Motor neuron (in vitro differentiated cells): Measurements from ENCODE around the gene SLC38A10. TPM values are rescaled to one million over a fixed set of nuclear protein-coding genes. Genes with fewer than 3 reads are reported as not detected.
A peak's percentile ranks its signal among the peaks of the same experiment; 100 is the strongest.

Source experiments
- ATAC-seq, 8 experiments: fragments of 200-7000 bp; cut with Tn5 transposase; replicated peaks in 6 of 8; 2 replicates each; pipeline ENCODE4 v1.8.0; 2021; ENCODE audit warnings: mild to moderate bottlenecking in 8 of 8, moderate library complexity in 8 of 8
- H3K27ac ChIP-seq, 2 donors: fragments of 250-450 bp; sonication (Bioruptor Pico); 2 replicates each; pipeline ENCODE4 v1.9.0; 2021; ENCODE audit warnings: antibody characterized with exemption in 2 of 2, mild to moderate bottlenecking in 2 of 2, moderate library complexity in 1 of 2
- H3K4me1 ChIP-seq, 2 donors: fragments of 250-450 bp; sonication (Bioruptor Pico); replicated peaks in 1 of 2; 2 replicates each; pipeline ENCODE4 v1.6.1; 2021; ENCODE audit warnings: antibody characterized with exemption in 2 of 2, mild to moderate bottlenecking in 2 of 2, moderate library complexity in 1 of 2
- H3K4me3 ChIP-seq, 5 donors: fragments of 250-450 bp; sonication (Bioruptor Pico); 2 replicates each; pipeline ENCODE4 v1.9.0; 2021; ENCODE audit warnings: antibody characterized with exemption in 5 of 5, mild to moderate bottlenecking in 5 of 5, moderate library complexity in 4 of 5
- WGBS, 10 experiments: fragments of 450-650 bp; shearing (Covaris generic); methylation state at CpG; one replicate each; pipeline ENCODE4 v1.0.0; 2022; 5-methylcytosine and 5-hydroxymethylcytosine counted together
- in situ Hi-C, 9 experiments: fragments of 400-800 bp; cut with MboI; loops; one replicate each; pipeline ENCODE4 v1.15.0; 2021; ENCODE audit warnings: low sequenced_read_pairs in 9 of 9, low pct_unique_long_range_greater_than_20kb in 2 of 9; ENCODE audit not compliant: unreplicated experiment in 9 of 9
- total RNA-seq, 8 experiments: library from RNA; unstranded; fragments of 300-600 nt; gene quantifications; 2 replicates each; pipeline versions ENCODE4 v1.2.3 to v1.2.4, GENCODE V29; 2022

The SLC38A10 gene
- total RNA-seq, 8 experiments from 2014 or later, result 29.0 to 57.1 (median 49.1) TPM

- 91 to 100% (median 92%) methylated on average over 3 to 9 of the region's 12 CpGs; no CpG with 5 or more reads in 4 of the 10 experiments for WGBS, 10 experiments
- H3K4me3 ChIP-seq, result no peak overlapping the region
- H3K4me1 ChIP-seq, result peaks cover 4 to 5% of the 10 kb centered on the region in 2 donors
- ATAC-seq, result no peak
- no peak overlapping the region for H3K27ac ChIP-seq
- in situ Hi-C loops, result loop anchor here in 3 of 9 experiments (25.0 kb wide), 2 partner anchors 215 to 240 kb away; partner anchors contain the start of gene ACTG1 (in 1 of the 3)
Measured at GRCh38 chr17:81272616-81273015, 22.5 kb downstream of the SLC38A10 start.

GRCh38 chr17:81271226-81271625, 23.9 kb downstream of the SLC38A10 start:
- Histone ChIP-seq H3K4me3 (no peak overlapping the region), H3K4me1 (peaks cover 8 to 12% of the 10 kb centered on the region in 2 donors), H3K27ac (no peak overlapping the region)
- in situ Hi-C loops, result loop anchor here in 3 of 9 experiments (25.0 kb wide), 2 partner anchors 216 to 241 kb away; partner anchors contain the start of gene ACTG1 (in 1 of the 3)
- peak in 2 of 8 experiments; percentile 49 to 58 for ATAC-seq
- WGBS, 10 experiments, result 40 to 100% (median 88%) methylated on average over 1 to 8 of the region's 12 CpGs; no CpG with 5 or more reads in 2 of the 10 experiments

GRCh38 chr17:81270279-81270678, 24.8 kb downstream of the SLC38A10 start:
- 80 to 100% (median 93%) methylated on average over 2 to 4 of the region's 18 CpGs; no CpG with 5 or more reads in 7 of the 10 experiments for WGBS, 10 experiments
- Histone ChIP-seq H3K27ac (no peak overlapping the region), H3K4me1 (peaks cover 8 to 12% of the 10 kb centered on the region in 2 donors), H3K4me3 (no peak overlapping the region)
- no peak for ATAC-seq
- in situ Hi-C loops, result loop anchor here in 3 of 9 experiments (25.0 kb wide), 2 partner anchors 217 to 242 kb away; partner anchors contain the start of gene ACTG1 (in 1 of the 3)

- in situ Hi-C loops, result loop anchor here in 3 of 9 experiments (25.0 kb wide), 2 partner anchors 220 to 245 kb away; partner anchors contain the start of gene ACTG1 (in 1 of the 3)
Measured at GRCh38 chr17:81267390-81268067, 27.6 kb downstream of the SLC38A10 start.

GRCh38 chr17:81265576-81265975, 29.5 kb downstream of the SLC38A10 start:
- H3K27ac ChIP-seq, result no peak overlapping the region
- H3K4me1 ChIP-seq, result peaks cover 8 to 12% of the 10 kb centered on the region in 2 donors
- ATAC-seq, result no peak
- H3K4me3 ChIP-seq, result no peak overlapping the region
- in situ Hi-C loops, result loop anchor here in 3 of 9 experiments (25.0 kb wide), 2 partner anchors 222 to 247 kb away; partner anchors contain the start of gene ACTG1 (in 1 of the 3)
- 80 to 100% (median 95%) methylated on average over 1 to 9 of the region's 22 CpGs; no CpG with 5 or more reads in 6 of the 10 experiments for WGBS, 10 experiments

More at GRCh38 chr17:81267390-81268067, 27.6 kb downstream of the SLC38A10 start:
- Histone ChIP-seq H3K4me1 (peaks cover 8 to 12% of the 10 kb centered on the region in 2 donors), H3K27ac (no peak overlapping the region), H3K4me3 (no peak overlapping the region)
- peak in 5 of 8 experiments; percentile 53 to 84 (median 77) for ATAC-seq
- 0 to 93% (median 44%) methylated on average over 1 to 5 of the region's 6 CpGs; no CpG with 5 or more reads in 6 of the 10 experiments for WGBS, 10 experiments

GRCh38 chr17:81264640-81265039, 30.5 kb downstream of the SLC38A10 start:
- ATAC-seq, result no peak
- WGBS, 10 experiments, result 80 to 100% (median 92%) methylated on average over 1 to 4 of the region's 12 CpGs; no CpG with 5 or more reads in 7 of the 10 experiments
- peaks cover 8 to 12% of the 10 kb centered on the region in 2 donors for H3K4me1 ChIP-seq
- no peak overlapping the region for H3K27ac ChIP-seq
- in situ Hi-C loops, result loop anchor here in 3 of 9 experiments (25.0 kb wide), 2 partner anchors 223 to 248 kb away; partner anchors contain the start of gene ACTG1 (in 1 of the 3)
- H3K4me3 ChIP-seq, result no peak overlapping the region

GRCh38 chr17:81263371-81264181, 31.5 kb downstream of the SLC38A10 start:
- no peak overlapping the region for H3K27ac ChIP-seq
- H3K4me3 ChIP-seq, result no peak overlapping the region
- in situ Hi-C loops, result loop anchor here in 3 of 9 experiments (25.0 kb wide), 2 partner anchors 224 to 249 kb away; partner anchors contain the start of gene ACTG1 (in 1 of the 3)
- no peak for ATAC-seq
- peaks cover 8 to 12% of the 10 kb centered on the region in 2 donors for H3K4me1 ChIP-seq
- WGBS, 10 experiments, result 90 to 100% (median 100%) methylated on average over 1 to 5 of the region's 40 CpGs; no CpG with 5 or more reads in 6 of the 10 experiments

- Histone ChIP-seq H3K4me1 (peaks cover 0 to 10% of the 10 kb centered on the region in 2 donors), H3K4me3 (no peak overlapping the region), H3K27ac (no peak overlapping the region)
- WGBS, 10 experiments, result 84 to 96% (median 93%) methylated on average over 3 to 12 of the region's 36 CpGs; no CpG with 5 or more reads in 3 of the 10 experiments
- no peak for ATAC-seq
- in situ Hi-C loops, result loop anchor here in 3 of 9 experiments (25.0 kb wide), 2 partner anchors 226 to 251 kb away; partner anchors contain the start of gene ACTG1 (in 1 of the 3)
Measured at GRCh38 chr17:81261582-81262336, 33.3 kb downstream of the SLC38A10 start.

- Histone ChIP-seq H3K27ac (no peak overlapping the region), H3K4me1 (peaks cover 0 to 10% of the 10 kb centered on the region in 2 donors), H3K4me3 (no peak overlapping the region)
- no peak for ATAC-seq
- in situ Hi-C loops, result loop anchor here in 3 of 9 experiments (25.0 kb wide), 2 partner anchors 226 to 251 kb away; partner anchors contain the start of gene ACTG1 (in 1 of the 3)
- 58 to 80% methylated on average over 2 of the region's 18 CpGs; no CpG with 5 or more reads in 8 of the 10 experiments for WGBS, 10 experiments
Measured at GRCh38 chr17:81261096-81261495, 34.0 kb downstream of the SLC38A10 start.

GRCh38 chr17:81260641-81261040, 34.5 kb downstream of the SLC38A10 start:
- in situ Hi-C loops, result loop anchor here in 3 of 9 experiments (25.0 kb wide), 2 partner anchors 227 to 252 kb away; partner anchors contain the start of gene ACTG1 (in 1 of the 3)
- ATAC-seq, result no peak
- 88 to 100% (median 93%) methylated on average over 1 to 6 of the region's 19 CpGs; no CpG with 5 or more reads in 5 of the 10 experiments for WGBS, 10 experiments
- H3K4me3 ChIP-seq, result no peak overlapping the region
- no peak overlapping the region for H3K27ac ChIP-seq
- peaks cover under 1 to 10% of the 10 kb centered on the region in 2 donors for H3K4me1 ChIP-seq

- 95 to 100% methylated on average over 1 to 3 of the region's 17 CpGs; no CpG with 5 or more reads in 8 of the 10 experiments for WGBS, 10 experiments
- H3K4me3 ChIP-seq, result no peak overlapping the region
- H3K27ac ChIP-seq, result no peak overlapping the region
- no peak for ATAC-seq
- in situ Hi-C loops, result loop anchor here in 3 of 9 experiments (25.0 kb wide), 2 partner anchors 227 to 252 kb away; partner anchors contain the start of gene ACTG1 (in 1 of the 3)
- H3K4me1 ChIP-seq, result peaks cover 5 to 13% of the 10 kb centered on the region in 2 donors
Measured at GRCh38 chr17:81260171-81260570, 34.9 kb downstream of the SLC38A10 start.
